ES-I3 (cell line): ENCODE results near the gene RSPH1.

Experiments
- H3K36me3 ChIP-seq: 2 replicates; pipeline ENCODE4 v1.6.1; 2013; ENCODE audit warnings: mild to moderate bottlenecking, low read length, control low read depth, moderate library complexity; ENCODE audit not compliant: insufficient read depth
- H3K4me1 ChIP-seq: 2 replicates; pipeline ENCODE4 v1.6.1; 2013; ENCODE audit warnings: mild to moderate bottlenecking, control low read depth, low read length; ENCODE audit not compliant: insufficient read depth
- H3K9ac ChIP-seq: 2 replicates; pipeline ENCODE4 v1.6.1; 2013; ENCODE audit warnings: low read depth, mild to moderate bottlenecking, low read length, moderate library complexity
- H3K9me3 ChIP-seq: 2 replicates; pipeline ENCODE4 v1.6.1; 2013; ENCODE audit warnings: mild to moderate bottlenecking, low read length, moderate library complexity; ENCODE audit not compliant: control insufficient read depth, insufficient read depth

The RSPH1 gene

GRCh38 chr21:42493109-42494060, 2.6 kb downstream of the RSPH1 start:
- peaks cover 5% of the 10 kb centered on the region; the same call in 1 of the 2 replicates for H3K4me1 ChIP-seq
- no peaks in the 10 kb centered on the region for H3K9me3 ChIP-seq
- H3K36me3 ChIP-seq, result no peaks in the 10 kb centered on the region
- H3K9ac ChIP-seq, result no peak overlapping the region

- Histone ChIP-seq H3K9ac (no peak overlapping the region), H3K4me1 (peaks cover 5% of the 10 kb centered on the region; the same call in 1 of the 2 replicates), H3K36me3 (no peaks in the 10 kb centered on the region)
These were observed 3.8 kb downstream of the RSPH1 start for GRCh38 chr21:42492201-42492600.

GRCh38 chr21:42491328-42491727, 4.7 kb downstream of the RSPH1 start:
- Histone ChIP-seq H3K9me3 (no peaks in the 10 kb centered on the region), H3K9ac (no peak overlapping the region), H3K4me1 (peaks cover 5% of the 10 kb centered on the region; the same call in 1 of the 2 replicates), H3K36me3 (no peaks in the 10 kb centered on the region)

More at GRCh38 chr21:42492201-42492600, 3.8 kb downstream of the RSPH1 start:
- H3K9me3 ChIP-seq, result no peaks in the 10 kb centered on the region

GRCh38 chr21:42490720-42491119, 5.3 kb downstream of the RSPH1 start:
- Histone ChIP-seq H3K9me3 (no peaks in the 10 kb centered on the region), H3K4me1 (peaks cover 5% of the 10 kb centered on the region; the same call in 1 of the 2 replicates), H3K36me3 (no peaks in the 10 kb centered on the region), H3K9ac (no peak overlapping the region)

DNA sequence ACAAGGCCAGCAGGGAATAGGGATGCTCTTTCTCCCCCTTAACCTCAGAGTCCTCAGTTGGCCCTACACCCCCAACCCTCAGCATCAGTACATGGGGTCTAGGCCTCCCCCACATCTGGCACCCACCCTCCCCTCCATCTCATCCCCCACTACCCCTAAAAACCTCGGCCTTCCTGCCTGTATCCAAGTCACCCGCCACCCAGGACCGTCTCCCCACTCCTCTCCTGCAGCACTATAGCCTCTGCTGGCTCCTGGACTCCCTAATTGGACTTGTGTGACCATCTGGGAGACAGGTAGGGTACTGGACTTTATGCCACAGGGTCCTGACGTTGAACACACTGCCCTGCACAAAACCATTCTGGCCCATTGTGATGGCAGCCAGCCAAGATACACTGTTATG, 6.0 kb downstream of the RSPH1 start:
- no peaks in the 10 kb centered on the region for H3K36me3 ChIP-seq
- H3K4me1 ChIP-seq, result peaks cover 5% of the 10 kb centered on the region; the same call in 1 of the 2 replicates
- H3K9me3 ChIP-seq, result no peaks in the 10 kb centered on the region
- H3K9ac ChIP-seq, result no peak overlapping the region

DNA sequence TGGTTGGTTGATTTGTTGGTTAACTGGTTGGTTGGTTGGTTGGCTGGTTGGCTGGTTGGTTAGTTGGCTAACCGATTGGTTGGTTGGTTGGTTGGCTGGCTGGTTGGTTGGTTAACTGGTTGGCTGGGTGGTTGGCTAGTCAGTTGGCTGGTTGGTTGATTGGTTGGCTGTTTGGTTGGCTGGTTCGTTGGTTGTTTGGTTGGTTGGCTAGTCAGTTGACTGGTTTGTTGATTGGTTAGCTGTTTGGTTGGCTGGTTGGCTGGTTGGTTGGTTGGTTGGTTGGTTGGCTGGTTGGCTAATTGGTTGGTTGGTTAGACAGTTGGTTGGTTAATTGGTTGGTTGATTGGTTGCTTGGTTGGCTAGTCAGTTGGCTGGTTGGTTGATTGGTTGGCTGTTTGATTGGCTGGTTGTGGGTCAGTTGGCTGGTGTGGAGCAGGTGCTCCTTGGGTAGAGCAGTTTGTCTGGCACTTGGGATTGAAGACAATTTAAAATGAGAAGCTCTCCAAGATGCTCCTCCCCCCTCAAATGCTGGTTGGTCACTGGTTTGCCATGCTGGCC, 6.9 kb downstream of the RSPH1 start:
- H3K9ac ChIP-seq, result no peak overlapping the region
- H3K36me3 ChIP-seq, result no peaks in the 10 kb centered on the region
- H3K9me3 ChIP-seq, result no peaks in the 10 kb centered on the region
- peaks cover 5% of the 10 kb centered on the region; the same call in 1 of the 2 replicates for H3K4me1 ChIP-seq

- Histone ChIP-seq H3K9ac (no peak overlapping the region), H3K4me1 (peaks cover 3% of the 10 kb centered on the region; the same call in 1 of the 2 replicates)
These were observed 9.5 kb downstream of the RSPH1 start for GRCh38 chr21:42486531-42486930.

GRCh38 chr21:42486072-42486471, 10.0 kb downstream of the RSPH1 start:
- Histone ChIP-seq H3K36me3 (no peaks in the 10 kb centered on the region), H3K9me3 (no peaks in the 10 kb centered on the region; the same call in 1 of the 2 replicates), H3K4me1 (peaks cover 3% of the 10 kb centered on the region; the same call in 1 of the 2 replicates), H3K9ac (no peak overlapping the region)

More at GRCh38 chr21:42486531-42486930, 9.5 kb downstream of the RSPH1 start:
- Histone ChIP-seq H3K9me3 (no peaks in the 10 kb centered on the region), H3K36me3 (no peaks in the 10 kb centered on the region)

DNA sequence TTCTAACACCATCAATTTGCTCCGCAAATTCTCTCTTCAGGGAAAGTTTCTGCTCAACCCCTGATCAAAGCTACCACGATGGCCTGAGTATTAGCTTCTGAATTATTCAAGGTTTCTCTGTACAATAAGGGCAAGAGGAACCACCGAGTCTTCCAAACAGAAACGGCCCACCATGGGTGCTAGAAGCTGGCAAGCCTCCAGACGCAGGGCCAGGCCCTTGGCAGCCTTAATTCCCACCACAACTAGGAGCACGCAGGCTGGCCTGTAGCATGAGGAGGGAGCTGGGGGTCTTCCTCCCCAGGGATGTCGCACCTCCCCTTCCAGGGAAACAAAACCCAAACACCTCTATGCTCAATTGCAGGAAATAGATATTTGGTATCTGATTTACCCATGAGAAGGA, 11.1 kb downstream of the RSPH1 start:
- no peaks in the 10 kb centered on the region for H3K36me3 ChIP-seq
- H3K9me3 ChIP-seq, result no peaks in the 10 kb centered on the region; the same call in 1 of the 2 replicates
- H3K9ac ChIP-seq, result no peak overlapping the region
- no peaks in the 10 kb centered on the region for H3K4me1 ChIP-seq

DNA sequence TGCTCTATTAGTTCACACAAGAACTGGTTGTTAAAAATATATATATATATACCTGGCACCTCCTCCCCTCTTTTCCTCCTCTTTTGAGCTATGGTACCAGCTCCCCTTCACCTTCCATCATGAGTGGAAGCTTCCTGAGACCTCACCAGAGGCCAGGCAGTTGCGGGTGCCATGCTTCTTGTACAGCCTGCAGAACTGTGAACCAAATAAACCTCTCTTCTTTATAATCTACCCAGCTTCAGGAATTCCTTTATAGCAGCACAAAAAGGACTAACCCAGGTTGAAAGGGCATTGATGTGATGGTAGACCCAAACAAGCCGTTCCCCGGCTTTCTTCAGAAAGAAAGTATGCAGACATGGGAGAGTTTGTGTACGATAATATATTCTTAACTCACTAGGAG, 14.9 kb downstream of the RSPH1 start:
- Histone ChIP-seq H3K9ac (no peak overlapping the region), H3K4me1 (no peaks in the 10 kb centered on the region), H3K36me3 (no peaks in the 10 kb centered on the region), H3K9me3 (no peaks in the 10 kb centered on the region; the same call in 1 of the 2 replicates)

DNA sequence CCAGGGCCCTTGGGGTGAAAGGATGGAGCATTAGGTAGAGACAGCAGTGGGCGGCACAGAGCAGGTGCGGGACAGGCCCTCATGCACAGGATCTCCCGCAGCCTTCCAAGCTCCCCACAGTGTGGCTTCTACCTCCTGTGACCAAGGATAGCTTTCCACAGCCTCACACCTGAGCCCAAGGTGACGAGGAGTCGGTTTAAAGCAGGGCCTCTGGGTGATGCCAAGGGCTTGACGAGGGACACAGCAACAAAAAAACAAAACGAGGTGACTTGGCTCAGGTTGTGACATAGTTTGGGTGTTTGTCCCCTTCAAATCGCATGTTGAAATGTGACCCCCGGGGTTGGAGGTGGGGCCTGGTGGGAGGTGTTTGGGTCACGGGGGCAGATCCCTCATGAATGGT, 15.3 kb downstream of the RSPH1 start:
- Histone ChIP-seq H3K9me3 (no peaks in the 10 kb centered on the region; the same call in 1 of the 2 replicates), H3K36me3 (no peaks in the 10 kb centered on the region), H3K4me1 (no peaks in the 10 kb centered on the region), H3K9ac (no peak overlapping the region)

GRCh38 chr21:42479582-42479981, 16.4 kb downstream of the RSPH1 start:
- Histone ChIP-seq H3K9me3 (no peaks in the 10 kb centered on the region; the same call in 1 of the 2 replicates), H3K36me3 (no peaks in the 10 kb centered on the region), H3K9ac (no peak overlapping the region), H3K4me1 (peaks cover 4% of the 10 kb centered on the region)

- H3K4me1 ChIP-seq, result peaks cover 15% of the 10 kb centered on the region
- no peaks in the 10 kb centered on the region; the same call in 1 of the 2 replicates for H3K9me3 ChIP-seq
- no peak overlapping the region for H3K9ac ChIP-seq
- no peaks in the 10 kb centered on the region for H3K36me3 ChIP-seq
These were observed 17.5 kb downstream of the RSPH1 start for GRCh38 chr21:42478504-42478903.

GRCh38 chr21:42476388-42477331, 19.4 kb downstream of the RSPH1 start:
- no peak overlapping the region for H3K9ac ChIP-seq
- H3K4me1 ChIP-seq, result peaks cover 16% of the 10 kb centered on the region
- no peaks in the 10 kb centered on the region; the same call in 1 of the 2 replicates for H3K9me3 ChIP-seq
- no peaks in the 10 kb centered on the region for H3K36me3 ChIP-seq
